ENCODE measurements around the gene CCDC142.
"Not testable (repeated sequence)": the region's sequence is repeated elsewhere in the genome, so short reads cannot be mapped to it uniquely, and the experiment has no call there.

The CCDC142 gene

DNA sequence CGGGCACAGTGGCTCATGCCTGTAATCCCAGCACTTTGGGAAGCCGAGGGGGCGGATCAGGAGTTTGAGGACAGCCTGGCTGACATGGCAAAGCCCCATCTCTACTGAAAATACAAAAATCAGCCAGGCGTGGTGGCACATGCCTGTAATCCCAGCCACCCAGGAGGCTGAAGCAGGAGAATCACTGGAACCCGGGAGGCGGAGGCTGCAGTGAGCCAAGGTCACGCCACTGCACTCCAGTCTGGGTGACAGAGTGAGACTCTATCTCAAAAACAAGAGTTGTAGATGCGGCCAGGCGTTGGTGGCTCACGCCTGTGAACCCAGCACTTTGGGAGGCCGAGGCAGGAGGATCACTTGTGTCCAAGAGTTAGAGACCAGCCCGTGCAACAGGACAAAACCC is 12.1 kb downstream of the CCDC142 start:
- FAIRE-seq, result not testable (repeated sequence)

DNA sequence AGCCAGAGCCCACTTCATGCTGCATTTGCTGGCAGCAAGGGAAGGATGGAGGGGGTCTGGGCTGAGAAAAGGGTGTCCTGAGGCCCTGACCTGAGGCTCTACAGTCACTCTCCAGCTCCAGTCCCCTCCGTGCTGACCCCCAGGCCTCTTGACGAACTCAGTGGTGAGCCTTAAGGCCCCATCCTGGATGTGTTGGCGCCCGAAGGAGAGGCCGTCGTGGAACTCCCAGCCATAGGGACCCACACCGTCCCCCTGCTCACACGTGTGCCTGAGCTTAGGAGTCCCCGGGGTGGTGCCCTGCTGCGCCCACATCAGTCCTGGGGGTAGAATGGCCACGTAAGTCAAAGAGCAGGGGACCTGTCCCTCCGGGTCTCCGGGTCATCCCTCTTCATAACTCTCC is 18.4 kb downstream of the CCDC142 start:
- FAIRE-seq, result no peak

- FAIRE-seq, result no peak
These were observed 20.1 kb downstream of the CCDC142 start for GRCh38 chr2:74462786-74463105.

DNA sequence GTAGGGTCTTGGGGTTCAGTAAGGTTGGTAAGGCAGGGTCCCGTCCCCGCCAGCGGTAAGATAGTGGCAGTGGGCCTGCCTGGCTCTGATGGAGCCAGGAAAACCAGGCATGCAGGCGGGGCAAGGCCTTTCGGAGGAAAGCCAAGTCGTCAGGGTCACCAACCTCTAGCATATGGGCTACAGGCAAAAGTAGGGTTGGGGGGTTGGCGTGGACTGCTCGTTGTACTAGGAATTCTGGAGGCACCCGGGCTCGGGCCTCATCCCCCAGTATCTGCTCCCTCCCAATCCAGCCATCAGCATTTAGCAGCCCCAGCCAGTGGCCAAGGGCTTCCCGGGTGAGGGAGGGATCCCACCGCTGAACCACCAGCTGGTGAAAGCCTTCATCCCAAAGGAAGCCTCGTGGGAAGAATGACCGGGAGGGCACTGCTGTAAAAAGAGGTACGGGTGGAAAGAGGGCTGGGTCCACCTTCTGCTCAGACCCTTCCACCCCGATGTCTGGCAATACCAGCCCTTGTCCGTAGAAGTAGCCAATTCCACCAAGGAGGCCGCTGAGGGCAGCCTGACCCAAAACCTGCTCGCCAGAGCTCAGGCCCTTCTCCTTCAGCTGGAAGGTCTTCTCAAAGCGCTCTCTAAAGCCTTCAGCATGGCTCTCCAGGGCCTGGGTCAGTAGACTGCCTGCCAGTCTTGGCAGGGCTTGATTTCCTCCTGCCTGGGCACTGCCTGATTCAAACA is 20.6 kb downstream of the CCDC142 start:
- no peak for FAIRE-seq

- FAIRE-seq, result no peak
These were observed 21.4 kb downstream of the CCDC142 start for GRCh38 chr2:74461187-74462053.

- not testable (repeated sequence) for FAIRE-seq
These were observed 22.6 kb downstream of the CCDC142 start for GRCh38 chr2:74460187-74460586.

GRCh38 chr2:74459503-74460118 is 23.2 kb downstream of the CCDC142 start:
- FAIRE-seq, result not testable (repeated sequence)

GRCh38 chr2:74458938-74459363 is 23.8 kb downstream of the CCDC142 start:
- no peak for FAIRE-seq

DNA sequence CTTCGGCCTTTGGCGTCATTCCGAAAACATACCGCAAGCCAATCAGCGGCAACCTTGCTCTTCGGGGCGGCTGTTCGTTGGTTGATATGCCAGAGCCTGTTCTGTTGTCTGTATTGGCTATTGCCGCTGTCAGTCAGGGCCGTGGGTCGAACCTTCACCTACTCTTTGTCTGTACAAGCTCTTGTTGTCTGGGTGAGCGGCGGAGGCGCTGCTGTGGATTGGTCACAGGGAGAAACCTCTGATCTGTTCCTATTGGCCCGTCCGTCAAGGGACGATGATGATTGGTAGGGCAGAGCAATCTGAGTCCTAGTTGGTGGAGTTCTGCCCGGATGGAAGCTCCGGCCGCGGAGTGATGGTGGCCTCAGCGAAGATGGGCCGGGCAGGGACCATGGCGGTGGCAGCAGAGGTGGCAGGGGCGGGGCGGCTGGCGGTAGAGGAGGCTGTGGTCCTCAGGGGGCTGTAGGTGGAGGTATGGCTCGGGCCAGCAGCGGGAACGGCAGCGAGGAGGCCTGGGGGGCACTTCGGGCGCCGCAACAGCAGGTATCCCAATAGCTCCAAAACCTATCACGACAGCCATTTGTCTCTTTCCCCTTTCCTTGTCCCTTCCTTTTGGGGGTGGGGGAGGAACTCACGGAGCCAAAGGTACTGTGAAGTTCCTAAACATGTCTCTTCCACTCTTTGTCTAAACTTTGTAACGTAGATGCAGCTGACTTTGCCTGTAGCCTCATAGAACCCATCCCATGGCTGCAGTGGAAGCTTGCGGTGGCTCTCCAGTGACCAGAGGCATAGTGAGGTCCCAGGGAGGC is 24.5 kb downstream of the CCDC142 start, which contains the start of gene WBP1:
Gene WBP1, plus strand, starts transcription at position 307 of the 806 bp plus-strand sequence. Its CDS starts 165 bp downstream, at position 472.
- peak; percentile 99 for FAIRE-seq

GRCh38 chr2:74457549-74458131 is 25.2 kb downstream of the CCDC142 start:
- no peak for FAIRE-seq

DNA sequence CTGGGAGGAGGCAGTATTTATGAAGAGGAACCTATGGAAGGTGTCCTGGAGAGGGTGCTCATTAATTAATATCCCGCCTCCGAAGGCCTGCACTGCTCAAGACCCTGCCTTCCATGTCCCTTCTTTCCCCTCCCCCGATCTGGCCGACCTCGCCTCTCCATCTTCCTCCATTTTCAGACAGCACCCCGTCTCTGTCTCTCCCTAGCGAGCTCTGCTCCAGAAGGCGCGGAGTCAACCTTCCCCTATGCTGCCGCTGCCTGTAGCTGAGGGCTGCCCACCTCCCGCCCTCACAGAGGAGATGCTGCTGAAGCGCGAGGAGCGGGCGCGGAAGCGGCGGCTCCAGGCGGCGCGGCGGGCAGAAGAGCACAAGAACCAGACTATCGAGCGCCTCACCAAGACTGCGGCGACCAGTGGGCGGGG is 25.7 kb downstream of the CCDC142 start:
- FAIRE-seq, result no peak

DNA sequence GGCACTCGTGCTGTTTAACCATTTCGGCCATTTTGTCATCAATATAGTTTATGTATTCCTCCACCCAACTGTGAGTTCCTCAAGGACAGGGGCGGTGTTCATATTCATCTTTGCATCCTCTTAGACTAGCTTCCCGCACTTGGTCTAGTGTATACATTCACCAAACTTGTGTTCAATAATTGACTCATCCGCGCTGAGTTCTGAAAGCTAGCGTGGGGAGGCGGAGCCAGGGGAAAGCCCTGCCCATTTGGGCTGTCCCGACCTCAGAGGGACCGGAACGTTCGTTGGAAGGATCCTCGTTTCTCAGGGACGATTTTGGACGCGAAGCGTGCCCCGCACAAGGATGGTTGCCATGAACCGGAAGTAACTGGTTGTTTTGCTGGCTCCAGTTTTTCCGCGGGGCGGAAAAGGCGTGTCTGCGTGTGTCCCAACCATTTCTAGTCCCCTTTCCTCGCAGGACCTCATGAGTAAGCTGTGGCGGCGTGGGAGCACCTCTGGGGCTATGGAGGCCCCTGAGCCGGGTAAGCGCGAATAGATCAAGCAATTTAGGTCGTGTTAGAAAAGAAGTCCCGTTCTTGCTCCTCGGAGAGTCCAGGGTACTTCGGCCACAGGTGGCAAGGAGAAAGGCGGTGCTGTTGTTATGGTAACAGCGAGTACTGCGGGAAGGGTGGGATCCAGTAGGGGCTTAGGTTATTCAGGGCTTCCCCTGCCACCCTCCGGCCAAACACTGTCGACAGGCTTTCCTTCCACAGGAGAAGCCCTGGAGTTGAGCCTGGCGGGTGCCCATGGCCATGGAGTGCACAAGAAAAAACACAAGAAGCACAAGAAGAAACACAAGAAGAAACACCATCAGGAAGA is 27.9 kb downstream of the CCDC142 start, which contains the start of gene INO80B:
Gene INO80B, plus strand, starts transcription at position 434 of the 858 bp plus-strand sequence. Its CDS starts 30 bp downstream, at position 464.
- peak; percentile 94 for FAIRE-seq

- FAIRE-seq, result no peak
These were observed 32.1 kb downstream of the CCDC142 start for GRCh38 chr2:74450570-74451190.

DNA sequence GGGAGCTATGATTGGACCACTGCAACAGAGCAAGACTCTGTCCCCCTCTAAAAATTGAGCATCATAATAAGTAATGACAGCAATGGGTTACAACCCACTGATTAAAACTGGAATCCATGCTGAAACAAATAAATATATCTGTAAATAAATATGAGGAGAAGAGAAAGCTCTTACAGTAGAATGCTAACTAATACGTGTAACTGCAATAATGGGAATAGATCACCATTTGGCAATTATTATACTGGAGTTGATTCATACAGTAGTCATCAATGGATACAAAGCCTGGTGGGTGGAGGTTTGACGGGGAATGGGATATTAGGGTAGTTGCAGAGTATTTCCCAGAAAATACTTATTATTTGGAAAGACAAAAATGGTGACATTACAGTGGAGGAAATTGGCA is 34.0 kb downstream of the CCDC142 start:
- FAIRE-seq, result no peak

GRCh38 chr2:74447230-74447999 is 35.4 kb downstream of the CCDC142 start:
- no peak for FAIRE-seq

DNA sequence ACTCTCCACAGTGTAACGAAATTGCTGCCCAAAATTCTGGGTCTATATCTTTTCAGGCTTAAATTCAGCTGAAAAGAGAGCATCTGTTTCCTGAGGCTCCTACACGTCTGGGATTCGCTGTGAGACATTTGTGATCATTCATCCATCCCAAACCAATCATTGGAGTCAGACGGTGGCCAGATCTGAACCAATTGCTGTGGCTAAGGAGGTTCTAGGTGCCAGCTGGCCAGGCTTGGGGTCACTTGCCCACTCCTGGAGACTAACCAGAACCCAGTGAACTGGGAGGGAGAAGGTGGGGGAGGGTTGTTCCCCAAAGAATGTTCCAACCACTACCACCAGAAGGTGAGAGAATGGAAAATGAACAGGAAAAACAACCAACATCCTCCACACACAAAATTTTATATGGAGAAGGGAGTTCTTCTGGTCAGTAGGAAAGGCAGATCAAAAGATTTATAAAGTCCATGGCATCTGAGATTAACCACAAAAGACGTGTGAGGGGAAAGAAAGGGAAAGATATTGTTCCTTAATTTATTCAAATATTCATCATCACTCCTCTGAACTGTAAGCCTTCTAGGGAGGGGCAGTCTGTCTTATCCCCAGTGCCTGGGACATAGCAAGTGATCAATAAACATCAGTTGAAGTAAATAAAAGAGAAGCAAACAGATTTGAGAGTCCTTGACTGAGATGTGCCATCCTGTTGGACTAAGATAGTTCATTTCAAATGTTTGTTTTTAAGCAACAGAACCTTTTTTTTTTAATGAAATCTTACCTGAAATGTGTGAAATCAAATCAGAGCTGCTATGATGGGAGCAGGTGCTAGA is 38.1 kb downstream of the CCDC142 start:
- no peak for FAIRE-seq

- not testable (repeated sequence) for FAIRE-seq
These were observed 40.1 kb downstream of the CCDC142 start for GRCh38 chr2:74442483-74443297.

Measured in endometrium (tissue), 2 donors.